ENCODE results near the gene FAM3A.
"Not testable (repeated sequence)": the region's sequence is repeated elsewhere in the genome, so short reads cannot be mapped to it uniquely, and the experiment has no call there.

Gene FAM3A

GRCh38 chrX:154515966-154516655, at the start of gene FAM3A:
Gene FAM3A, minus strand, starts transcription at chrX:154516232. Its CDS starts 460 bp downstream, at chrX:154515772.
- DNase-seq, result peak; percentile 89

- DNase-seq, result not testable (repeated sequence)
Measured at GRCh38 chrX:154562295-154562694, 46.3 kb upstream of the FAM3A start.

- DNase-seq, result not testable (repeated sequence)
Measured at GRCh38 chrX:154560326-154560725, 44.3 kb upstream of the FAM3A start.

- not testable (repeated sequence) for DNase-seq
Measured at GRCh38 chrX:154558896-154559295, 42.9 kb upstream of the FAM3A start.

- not testable (repeated sequence) for DNase-seq
Measured at GRCh38 chrX:154558060-154558690, 42.1 kb upstream of the FAM3A start.

GRCh38 chrX:154552112-154552806, 36.2 kb upstream of the FAM3A start:
- DNase-seq, result not testable (repeated sequence)

- DNase-seq, result no peak
Measured at GRCh38 chrX:154549766-154550165, 33.7 kb upstream of the FAM3A start.

GRCh38 chrX:154548028-154548316, 31.9 kb upstream of the FAM3A start:
- DNase-seq, result no peak

GRCh38 chrX:154547245-154548027, 31.4 kb upstream of the FAM3A start, which contains the start of gene IKBKG:
Gene IKBKG, plus strand, starts transcription at chrX:154547620. Its CDS starts 4,383 bp downstream, at chrX:154552003.
- DNase-seq, result peak; percentile 93

- DNase-seq, result peak; percentile 81
Measured at GRCh38 chrX:154546354-154547244, 30.6 kb upstream of the FAM3A start, which contains the start of gene G6PD. Gene G6PD, minus strand, starts transcription at chrX:154546846. Its CDS starts 691 bp downstream, at chrX:154546155.

GRCh38 chrX:154545673-154546274, 29.7 kb upstream of the FAM3A start:
- no peak for DNase-seq

- DNase-seq, result no peak
Measured at GRCh38 chrX:154542723-154543424, 26.8 kb upstream of the FAM3A start.

GRCh38 chrX:154541896-154542722, 26.1 kb upstream of the FAM3A start:
- DNase-seq, result no peak

GRCh38 chrX:154541589-154541895, 25.5 kb upstream of the FAM3A start:
- DNase-seq, result no peak

GRCh38 chrX:154540897-154541535, 25.0 kb upstream of the FAM3A start:
- no peak for DNase-seq

GRCh38 chrX:154540365-154540764, 24.3 kb upstream of the FAM3A start:
- not testable (repeated sequence) for DNase-seq

GRCh38 chrX:154539077-154539476, 23.0 kb upstream of the FAM3A start:
- DNase-seq, result no peak

- no peak for DNase-seq
Measured at GRCh38 chrX:154535892-154536291, 19.9 kb upstream of the FAM3A start.

- DNase-seq, result peak; percentile 77
Measured at GRCh38 chrX:154534526-154535322, 18.7 kb upstream of the FAM3A start.
